Brain microvascular endothelial cell (primary cell): Measurements from ENCODE around the gene SEMA5A.

Experiments
- DNase-seq: peaks from one replicate; pipeline ENCODE4 v3.0.0-alpha.2; 2020
- H3K27ac ChIP-seq: fragments of 250-450 bp; sonication (Bioruptor Pico); 2 replicates; pipeline ENCODE4 v1.5.1; 2020; ENCODE audit warnings: mild to moderate bottlenecking, moderate library complexity
- H3K27me3 ChIP-seq: fragments of 250-450 bp; sonication (Bioruptor Pico); replicated peaks from 2 replicates; pipeline ENCODE4 v1.5.1; 2020; ENCODE audit warnings: mild to moderate bottlenecking
- H3K36me3 ChIP-seq: fragments of 250-450 bp; sonication (Bioruptor Pico); replicated peaks from 2 replicates; pipeline ENCODE4 v1.5.1; 2020; ENCODE audit warnings: mild to moderate bottlenecking
- H3K4me3 ChIP-seq: 2 replicates; pipeline ENCODE4 v1.5.1; 2011; ENCODE audit warnings: low read depth, mild to moderate bottlenecking, control low read depth, low read length, moderate library complexity
- in situ Hi-C: cut with HindIII; loops from 2 replicates; pipeline ENCODE4 v1.10.0; 2017; ENCODE audit warnings: low sequenced_read_pairs, low pct_ligation_motif_present
- TF ChIP-seq, protein P1 (sequence below): IDR thresholded peaks from 2 replicates; pipeline ENCODE4 v1.5.1; 2011; ENCODE audit warnings: low read depth, mild to moderate bottlenecking, moderate library complexity, low read length, control low read depth, inconsistent platforms; ENCODE audit errors: missing control alignments

Gene SEMA5A

DNA sequence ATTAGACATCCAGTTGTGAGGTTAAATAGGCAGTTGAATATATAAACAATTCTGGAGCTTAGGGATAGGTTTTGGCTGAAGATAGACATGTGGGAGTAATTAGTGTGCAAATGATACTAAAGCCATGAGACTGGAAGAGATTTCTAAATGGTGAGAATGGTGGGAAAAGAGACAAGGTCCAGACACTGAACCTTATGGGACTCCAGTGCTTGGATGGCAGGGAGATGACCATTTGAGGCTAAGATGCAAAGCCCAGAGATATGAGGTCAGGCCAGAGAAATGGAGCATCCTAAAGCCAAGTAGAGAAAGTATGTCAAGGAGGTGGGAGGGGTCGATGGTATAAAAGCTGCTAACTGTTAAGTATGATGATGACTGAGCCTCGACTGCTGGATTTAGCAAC, 115.6 kb downstream of the SEMA5A start:
- Histone ChIP-seq H3K4me3 (no peak overlapping the region), H3K27me3 (no peaks in the 10 kb centered on the region), H3K36me3 (no peaks in the 10 kb centered on the region), H3K27ac (no peak overlapping the region)
- DNase-seq: no peak
- in situ Hi-C loops: no loop called here
- TF ChIP-seq, protein P1, sequence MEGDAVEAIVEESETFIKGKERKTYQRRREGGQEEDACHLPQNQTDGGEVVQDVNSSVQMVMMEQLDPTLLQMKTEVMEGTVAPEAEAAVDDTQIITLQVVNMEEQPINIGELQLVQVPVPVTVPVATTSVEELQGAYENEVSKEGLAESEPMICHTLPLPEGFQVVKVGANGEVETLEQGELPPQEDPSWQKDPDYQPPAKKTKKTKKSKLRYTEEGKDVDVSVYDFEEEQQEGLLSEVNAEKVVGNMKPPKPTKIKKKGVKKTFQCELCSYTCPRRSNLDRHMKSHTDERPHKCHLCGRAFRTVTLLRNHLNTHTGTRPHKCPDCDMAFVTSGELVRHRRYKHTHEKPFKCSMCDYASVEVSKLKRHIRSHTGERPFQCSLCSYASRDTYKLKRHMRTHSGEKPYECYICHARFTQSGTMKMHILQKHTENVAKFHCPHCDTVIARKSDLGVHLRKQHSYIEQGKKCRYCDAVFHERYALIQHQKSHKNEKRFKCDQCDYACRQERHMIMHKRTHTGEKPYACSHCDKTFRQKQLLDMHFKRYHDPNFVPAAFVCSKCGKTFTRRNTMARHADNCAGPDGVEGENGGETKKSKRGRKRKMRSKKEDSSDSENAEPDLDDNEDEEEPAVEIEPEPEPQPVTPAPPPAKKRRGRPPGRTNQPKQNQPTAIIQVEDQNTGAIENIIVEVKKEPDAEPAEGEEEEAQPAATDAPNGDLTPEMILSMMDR: no peak

DNA sequence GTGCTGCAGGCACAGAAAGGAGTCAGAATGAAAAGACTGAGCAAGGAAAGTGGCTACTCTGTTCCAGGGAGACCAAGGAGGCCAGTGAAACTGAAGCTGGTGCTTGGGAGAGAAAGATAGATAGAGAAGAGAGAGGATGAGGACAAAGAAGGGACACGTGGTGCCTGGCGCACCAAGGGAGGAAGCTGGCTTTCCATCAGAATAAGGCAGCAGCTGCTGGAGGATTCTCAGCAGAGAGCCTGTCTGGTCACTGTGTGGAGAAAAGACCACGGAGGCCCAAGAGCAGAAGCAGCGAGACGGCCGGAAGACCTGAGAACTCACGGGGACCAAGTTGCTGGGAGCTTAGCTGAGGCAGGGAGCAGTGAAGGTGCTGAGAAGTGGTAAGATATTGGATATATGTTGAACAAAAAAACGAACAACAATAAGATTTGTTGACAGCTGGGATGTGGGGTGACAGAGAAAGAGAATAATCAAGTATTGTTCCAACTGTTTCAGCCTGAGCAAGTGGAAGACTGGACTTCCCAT, 116.1 kb downstream of the SEMA5A start:
- H3K27me3 ChIP-seq: no peaks in the 10 kb centered on the region
- no peak overlapping the region for H3K27ac ChIP-seq
- TF ChIP-seq, protein P1: no peak
- H3K4me3 ChIP-seq: no peak overlapping the region
- no peaks in the 10 kb centered on the region for H3K36me3 ChIP-seq
- in situ Hi-C loops: no loop called here
- no peak for DNase-seq

DNA sequence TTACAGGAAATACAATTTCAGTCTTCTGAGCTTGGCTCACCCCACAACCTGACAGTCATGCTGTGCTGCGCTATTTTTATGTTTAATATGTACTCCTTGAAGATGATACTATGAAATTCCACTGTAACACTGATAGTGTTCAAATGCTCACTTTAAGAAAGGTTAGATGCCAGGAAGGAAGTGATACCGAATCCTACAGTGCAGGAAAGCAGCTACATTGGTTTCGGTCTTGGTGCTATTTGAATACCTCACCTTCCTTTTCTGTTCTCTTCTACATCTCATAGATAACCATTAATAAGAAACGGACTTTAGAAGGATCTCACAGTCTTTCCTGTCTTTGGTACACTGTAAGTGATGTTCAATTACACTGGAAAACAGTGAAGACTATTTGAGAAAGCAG, 117.6 kb downstream of the SEMA5A start:
- no peak overlapping the region for H3K4me3 ChIP-seq
- no peaks in the 10 kb centered on the region for H3K36me3 ChIP-seq
- H3K27ac ChIP-seq: no peak overlapping the region
- no peaks in the 10 kb centered on the region for H3K27me3 ChIP-seq
- no peak for DNase-seq
- TF ChIP-seq, protein P1: no peak
- in situ Hi-C loops: no loop called here

DNA sequence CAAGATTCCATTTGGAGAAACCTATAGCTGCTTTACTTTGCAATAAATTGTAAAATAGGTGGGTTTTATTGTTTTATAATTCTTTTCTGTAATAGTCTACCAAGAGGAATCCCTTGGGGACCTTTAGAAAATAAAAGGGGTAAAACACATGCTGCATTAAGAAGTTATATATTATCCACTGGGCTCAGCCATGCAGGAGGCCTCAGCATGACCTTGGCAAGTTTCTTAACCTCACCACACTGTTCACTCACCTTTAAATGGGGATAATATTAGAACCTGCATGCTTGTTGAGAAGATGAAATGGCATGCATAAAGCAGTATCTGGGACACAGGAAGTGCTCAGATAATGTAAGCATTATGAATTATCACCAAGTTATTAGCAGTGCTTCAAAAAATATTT, 120.2 kb downstream of the SEMA5A start:
- TF ChIP-seq, protein P1: no peak
- no peak for DNase-seq
- no peaks in the 10 kb centered on the region for H3K36me3 ChIP-seq
- in situ Hi-C loops: no loop called here
- no peak overlapping the region for H3K4me3 ChIP-seq
- H3K27ac ChIP-seq: no peak overlapping the region
- no peaks in the 10 kb centered on the region for H3K27me3 ChIP-seq

DNA sequence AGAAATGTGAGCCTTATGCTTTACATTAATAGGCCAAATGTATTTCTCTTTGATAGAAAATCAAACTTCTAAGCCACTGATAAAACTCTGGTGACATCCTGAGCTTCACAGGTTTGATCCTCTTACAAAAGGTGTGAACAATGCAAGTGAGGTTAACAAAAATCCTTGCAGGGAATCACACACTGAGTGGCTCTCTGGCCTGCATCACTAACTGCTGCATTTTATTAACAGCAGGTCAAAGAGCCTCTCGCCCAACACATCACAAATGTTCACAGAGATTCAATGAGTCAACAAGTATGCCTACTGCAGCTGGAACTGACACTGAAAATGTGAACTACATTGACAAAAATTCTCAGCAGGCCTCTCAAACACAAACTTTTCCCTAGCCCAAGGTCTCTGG, 122.3 kb downstream of the SEMA5A start:
- H3K4me3 ChIP-seq: no peak overlapping the region
- in situ Hi-C loops: no loop called here
- TF ChIP-seq, protein P1: no peak
- H3K27me3 ChIP-seq: no peaks in the 10 kb centered on the region
- no peaks in the 10 kb centered on the region for H3K36me3 ChIP-seq
- no peak overlapping the region for H3K27ac ChIP-seq
- peak; percentile 50 for DNase-seq

DNA sequence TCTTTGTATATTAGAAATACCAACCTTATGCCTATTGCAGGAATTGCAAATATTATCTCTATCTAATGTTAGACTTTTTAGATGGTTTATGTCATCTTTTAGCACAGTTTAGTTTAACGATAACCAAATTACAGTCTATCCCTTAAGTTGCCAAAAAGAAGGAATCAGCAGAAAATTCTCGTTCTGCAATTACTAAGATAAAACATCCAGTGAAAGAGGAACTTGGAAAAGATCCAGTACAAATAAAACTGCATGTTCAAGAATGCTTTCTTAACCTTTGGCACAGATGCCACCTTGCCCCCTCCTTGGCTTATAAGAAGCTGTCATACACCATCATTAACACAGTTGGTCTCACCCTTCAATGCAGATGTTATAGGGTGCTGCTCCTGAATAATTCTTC, 124.0 kb downstream of the SEMA5A start:
- in situ Hi-C loops: no loop called here
- TF ChIP-seq, protein P1: no peak
- DNase-seq: no peak
- no peak overlapping the region for H3K27ac ChIP-seq
- H3K36me3 ChIP-seq: no peaks in the 10 kb centered on the region
- no peak overlapping the region for H3K4me3 ChIP-seq
- no peaks in the 10 kb centered on the region for H3K27me3 ChIP-seq
